ENCODE data around the gene PELI1. TPM values are rescaled to one million over a fixed set of nuclear protein-coding genes. Genes with fewer than 3 reads are reported as not detected.

Gene PELI1
- total and polyA plus RNA-seq, 2 donors (not counting 3 experiments of a cell fraction or from before 2014, with no cell fraction given), result 14.2 to 30.9 TPM

DNA sequence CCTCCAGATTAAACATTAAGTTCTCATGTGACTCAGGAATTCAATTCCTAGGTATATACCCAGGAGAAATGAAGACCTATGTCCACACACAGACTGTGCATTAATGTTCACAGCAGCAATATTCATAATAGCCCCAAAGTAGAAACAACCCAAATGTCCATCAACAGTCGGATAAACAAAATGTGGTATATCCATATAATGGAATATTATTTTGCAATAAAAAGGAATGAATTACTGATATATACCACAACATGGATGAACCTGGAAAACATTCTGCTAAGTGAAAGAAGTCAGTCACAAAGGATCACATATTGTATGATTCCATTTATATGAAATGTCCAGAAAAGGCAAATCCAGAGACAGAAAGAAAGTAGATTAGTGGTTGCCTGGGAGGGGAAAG is 20.5 kb downstream of the PELI1 start:
- CTCF ChIA-PET, result interaction anchor here (1.0 to 2.1 kb wide), 5 partner anchors 10 to 74 kb away, joined by 3 to 7 read pairs (median 5); no protein-coding TSS in a partner anchor
- Histone ChIP-seq H3K27ac (ENCODE audit: insufficient read depth, low read depth, low read length) (no peak overlapping the region), H3K4me3 (replicated peaks in 1 of 3; ENCODE audit: insufficient read depth in 1 of 3, low read depth in 1 of 3, low read length in 3 of 3) (no peak overlapping the region), H3K4me2 (ENCODE audit: insufficient read depth, low read length) (no peak overlapping the region), H3K27me3 (ENCODE audit: control insufficient read depth in 2 of 2, insufficient read depth in 2 of 2, low read length in 2 of 2) (no peaks in the 10 kb centered on the region), H3K79me2 (ENCODE audit: control insufficient read depth, insufficient read depth, low read length) (peaks cover 91% of the 10 kb centered on the region), H3K9me1 (replicated peaks; ENCODE audit: control insufficient read depth, extremely low read depth, insufficient read depth, low read length) (no peaks in the 10 kb centered on the region), H3K9me3 (replicated peaks; ENCODE audit: control insufficient read depth, insufficient read depth, low read length) (no peaks in the 10 kb centered on the region), H4K20me1 (replicated peaks; ENCODE audit: control insufficient read depth, extremely low read depth, insufficient read depth, low read length) (peaks cover 12% of the 10 kb centered on the region), H3K9ac (replicated peaks; ENCODE audit: extremely low read depth, insufficient read depth, low read length) (no peak overlapping the region), H3K4me1 (ENCODE audit: control insufficient read depth, extremely low read depth, insufficient read depth, low read length) (no peaks in the 10 kb centered on the region), H3K36me3 (ENCODE audit: control insufficient read depth in 2 of 2, extremely low read depth in 1 of 2, insufficient read depth in 2 of 2, low read length in 2 of 2) (no peaks in the 10 kb centered on the region), H2AFZ (ENCODE audit: low read depth, low read length) (no peak overlapping the region)
- no peak for DNase-seq (ENCODE audit: low read depth, low spot score)
- TF ChIP-seq POLR2AphosphoS5 (IDR thresholded peaks at IDR 0.05; ENCODE audit: insufficient read depth, low read depth, low read length) (no peak), MYC (IDR thresholded peaks at IDR 0.05; ENCODE audit: low read depth, low read length) (no peak), EZH2 (IDR thresholded peaks at IDR 0.05; ENCODE audit: borderline replicate concordance, low read depth, low read length, severe bottlenecking) (no peak)
- TF ChIP-seq, protein P1, sequence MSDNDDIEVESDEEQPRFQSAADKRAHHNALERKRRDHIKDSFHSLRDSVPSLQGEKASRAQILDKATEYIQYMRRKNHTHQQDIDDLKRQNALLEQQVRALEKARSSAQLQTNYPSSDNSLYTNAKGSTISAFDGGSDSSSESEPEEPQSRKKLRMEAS (IDR thresholded peaks at IDR 0.05; ENCODE audit: insufficient read depth, insufficient read length), result no peak
- intact Hi-C loops (cut with micrococcal nuclease) (no loop called here), dilution Hi-C loops (cut with MboI; ENCODE audit: extremely low pct_ligation_motif_present, low sequenced_read_pairs) (no loop called here)
- FAIRE-seq, result no peak
- no TSS peak for BruUV-seq (replicated peaks)
- POLR2A ChIA-PET, result no interaction called here

DNA sequence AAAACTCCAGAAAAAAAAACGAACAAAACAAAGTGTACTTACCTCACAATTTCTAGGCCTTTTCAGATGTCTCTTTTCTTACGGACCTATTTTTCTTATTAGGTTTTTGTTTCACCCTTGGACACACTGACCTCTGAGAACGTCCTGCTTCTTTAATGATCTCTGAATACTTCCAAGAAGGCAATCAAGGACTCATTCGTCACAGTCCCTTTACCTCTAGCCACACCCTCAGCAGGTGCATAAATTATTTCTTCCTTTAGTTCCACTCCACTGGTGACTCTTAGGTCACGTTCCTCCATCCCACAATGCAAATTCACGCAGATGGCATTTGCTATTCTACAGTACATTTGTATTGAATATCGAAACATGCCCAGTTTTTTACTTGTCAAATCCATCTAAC is 21.9 kb downstream of the PELI1 start:
- Histone ChIP-seq H2AFZ (ENCODE audit: low read depth, low read length) (no peak overlapping the region), H3K9me1 (replicated peaks; ENCODE audit: control insufficient read depth, extremely low read depth, insufficient read depth, low read length) (no peaks in the 10 kb centered on the region), H3K4me1 (ENCODE audit: control insufficient read depth, extremely low read depth, insufficient read depth, low read length) (no peaks in the 10 kb centered on the region), H3K4me3 (replicated peaks in 1 of 3; ENCODE audit: insufficient read depth in 1 of 3, low read depth in 1 of 3, low read length in 3 of 3) (no peak overlapping the region), H3K27ac (ENCODE audit: insufficient read depth, low read depth, low read length) (no peak overlapping the region), H3K79me2 (ENCODE audit: control insufficient read depth, insufficient read depth, low read length) (peaks cover 85% of the 10 kb centered on the region), H3K4me2 (ENCODE audit: insufficient read depth, low read length) (no peak overlapping the region), H3K27me3 (ENCODE audit: control insufficient read depth in 2 of 2, insufficient read depth in 2 of 2, low read length in 2 of 2) (no peaks in the 10 kb centered on the region), H3K36me3 (ENCODE audit: control insufficient read depth in 2 of 2, extremely low read depth in 1 of 2, insufficient read depth in 2 of 2, low read length in 2 of 2) (no peaks in the 10 kb centered on the region), H4K20me1 (replicated peaks; ENCODE audit: control insufficient read depth, extremely low read depth, insufficient read depth, low read length) (peaks cover 8% of the 10 kb centered on the region), H3K9me3 (replicated peaks; ENCODE audit: control insufficient read depth, insufficient read depth, low read length) (no peaks in the 10 kb centered on the region), H3K9ac (replicated peaks; ENCODE audit: extremely low read depth, insufficient read depth, low read length) (no peak overlapping the region)
- TF ChIP-seq GATA2 (IDR thresholded peaks at IDR 0.05; ENCODE audit: insufficient read depth, insufficient read length, low read depth, low read length) (no peak), FOS (IDR thresholded peaks at IDR 0.05; ENCODE audit: borderline replicate concordance, insufficient read depth, low read length) (no peak), EZH2 (IDR thresholded peaks at IDR 0.05; ENCODE audit: borderline replicate concordance, low read depth, low read length, severe bottlenecking) (no peak), JUN (IDR thresholded peaks at IDR 0.05; ENCODE audit: borderline replicate concordance, insufficient read depth, insufficient read length, low read depth) (no peak), POLR2AphosphoS5 (IDR thresholded peaks at IDR 0.05; ENCODE audit: insufficient read depth, low read depth, low read length) (no peak), MYC (IDR thresholded peaks at IDR 0.05; ENCODE audit: low read depth, low read length) (no peak), POLR2A (IDR thresholded peaks at IDR 0.05; ENCODE audit: low read depth, low read length) (no peak)
- TF ChIP-seq, protein P1 (IDR thresholded peaks at IDR 0.05; ENCODE audit: insufficient read depth, insufficient read length), result no peak
- TF ChIP-seq, protein P2, sequence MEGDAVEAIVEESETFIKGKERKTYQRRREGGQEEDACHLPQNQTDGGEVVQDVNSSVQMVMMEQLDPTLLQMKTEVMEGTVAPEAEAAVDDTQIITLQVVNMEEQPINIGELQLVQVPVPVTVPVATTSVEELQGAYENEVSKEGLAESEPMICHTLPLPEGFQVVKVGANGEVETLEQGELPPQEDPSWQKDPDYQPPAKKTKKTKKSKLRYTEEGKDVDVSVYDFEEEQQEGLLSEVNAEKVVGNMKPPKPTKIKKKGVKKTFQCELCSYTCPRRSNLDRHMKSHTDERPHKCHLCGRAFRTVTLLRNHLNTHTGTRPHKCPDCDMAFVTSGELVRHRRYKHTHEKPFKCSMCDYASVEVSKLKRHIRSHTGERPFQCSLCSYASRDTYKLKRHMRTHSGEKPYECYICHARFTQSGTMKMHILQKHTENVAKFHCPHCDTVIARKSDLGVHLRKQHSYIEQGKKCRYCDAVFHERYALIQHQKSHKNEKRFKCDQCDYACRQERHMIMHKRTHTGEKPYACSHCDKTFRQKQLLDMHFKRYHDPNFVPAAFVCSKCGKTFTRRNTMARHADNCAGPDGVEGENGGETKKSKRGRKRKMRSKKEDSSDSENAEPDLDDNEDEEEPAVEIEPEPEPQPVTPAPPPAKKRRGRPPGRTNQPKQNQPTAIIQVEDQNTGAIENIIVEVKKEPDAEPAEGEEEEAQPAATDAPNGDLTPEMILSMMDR (IDR thresholded peaks at IDR 0.05; ENCODE audit: extremely low read depth in 1 of 2, insufficient read depth in 1 of 2, low read depth in 1 of 2, low read length in 2 of 2), result no peak
- BruUV-seq (replicated peaks), result no TSS peak
- ChIA-PET CTCF (interaction anchor here (0.9 to 1.2 kb wide), 2 partner anchors 11 to 16 kb away, joined by 3 to 5 read pairs; no protein-coding TSS in a partner anchor), POLR2A (no interaction called here)
- DNase-seq (ENCODE audit: low read depth, low spot score) (no peak), FAIRE-seq (no peak)
- dilution Hi-C loops (cut with MboI; ENCODE audit: extremely low pct_ligation_motif_present, low sequenced_read_pairs), result no loop called here
- intact Hi-C loops (cut with micrococcal nuclease), result no loop called here
